ENCODE data around the gene PGM1.

The PGM1 gene

GRCh38 chr1:63612971-63613370 is 19.8 kb downstream of the PGM1 start:
- Mint-ChIP-seq H3K4me3 (no peak overlapping the region), H3K4me1 (ENCODE audit: low read depth) (peaks cover 12% of the 10 kb centered on the region), H3K9me3 (no peaks in the 10 kb centered on the region), H3K27ac (no peak overlapping the region), H3K36me3 (ENCODE audit: low read depth) (no peaks in the 10 kb centered on the region), H3K27me3 (no peaks in the 10 kb centered on the region)
- intact Hi-C loops (cut with micrococcal nuclease): no loop called here

GRCh38 chr1:63615768-63616420 is 22.7 kb downstream of the PGM1 start:
- H3K4me3 Mint-ChIP-seq: no peak overlapping the region
- intact Hi-C loops (cut with micrococcal nuclease): loop anchor here (1.0 kb wide), 2 partner anchors 521 to 630 kb away; no protein-coding TSS in a partner anchor
- no peaks in the 10 kb centered on the region for H3K36me3 Mint-ChIP-seq (ENCODE audit: low read depth)
- H3K27me3 Mint-ChIP-seq: no peaks in the 10 kb centered on the region
- H3K27ac Mint-ChIP-seq: no peak overlapping the region
- no peaks in the 10 kb centered on the region for H3K9me3 Mint-ChIP-seq
- H3K4me1 Mint-ChIP-seq (ENCODE audit: low read depth): peaks cover 10% of the 10 kb centered on the region

GRCh38 chr1:63617450-63617849 is 24.2 kb downstream of the PGM1 start:
- H3K4me1 Mint-ChIP-seq (ENCODE audit: low read depth): peaks cover 3% of the 10 kb centered on the region
- H3K27me3 Mint-ChIP-seq: no peaks in the 10 kb centered on the region
- no peak overlapping the region for H3K4me3 Mint-ChIP-seq
- no peaks in the 10 kb centered on the region for H3K9me3 Mint-ChIP-seq
- intact Hi-C loops (cut with micrococcal nuclease): no loop called here
- no peak overlapping the region for H3K27ac Mint-ChIP-seq
- H3K36me3 Mint-ChIP-seq (ENCODE audit: low read depth): no peaks in the 10 kb centered on the region

- no peaks in the 10 kb centered on the region for H3K36me3 Mint-ChIP-seq (ENCODE audit: low read depth)
These were observed 24.8 kb downstream of the PGM1 start for GRCh38 chr1:63618011-63618410.

GRCh38 chr1:63619558-63619957 is 26.3 kb downstream of the PGM1 start:
- Mint-ChIP-seq H3K4me1 (ENCODE audit: low read depth) (no peaks in the 10 kb centered on the region), H3K9me3 (no peaks in the 10 kb centered on the region), H3K4me3 (no peak overlapping the region), H3K27me3 (no peaks in the 10 kb centered on the region), H3K27ac (no peak overlapping the region), H3K36me3 (ENCODE audit: low read depth) (no peaks in the 10 kb centered on the region)
- intact Hi-C loops (cut with micrococcal nuclease): no loop called here

More at GRCh38 chr1:63618011-63618410, 24.8 kb downstream of the PGM1 start:
- intact Hi-C loops (cut with micrococcal nuclease): no loop called here
- no peaks in the 10 kb centered on the region for H3K4me1 Mint-ChIP-seq (ENCODE audit: low read depth)
- no peak overlapping the region for H3K27ac Mint-ChIP-seq
- H3K9me3 Mint-ChIP-seq: no peaks in the 10 kb centered on the region
- H3K4me3 Mint-ChIP-seq: no peak overlapping the region
- no peaks in the 10 kb centered on the region for H3K27me3 Mint-ChIP-seq

GRCh38 chr1:63620671-63621070 is 27.5 kb downstream of the PGM1 start:
- no peaks in the 10 kb centered on the region for H3K9me3 Mint-ChIP-seq
- H3K4me1 Mint-ChIP-seq (ENCODE audit: low read depth): peaks cover 1% of the 10 kb centered on the region
- no peaks in the 10 kb centered on the region for H3K36me3 Mint-ChIP-seq (ENCODE audit: low read depth)
- no peak overlapping the region for H3K27ac Mint-ChIP-seq
- intact Hi-C loops (cut with micrococcal nuclease): no loop called here
- H3K4me3 Mint-ChIP-seq: no peak overlapping the region
- no peaks in the 10 kb centered on the region for H3K27me3 Mint-ChIP-seq

GRCh38 chr1:63621075-63621474 is 27.9 kb downstream of the PGM1 start:
- intact Hi-C loops (cut with micrococcal nuclease): no loop called here
- H3K36me3 Mint-ChIP-seq (ENCODE audit: low read depth): no peaks in the 10 kb centered on the region
- H3K4me3 Mint-ChIP-seq: no peak overlapping the region
- no peaks in the 10 kb centered on the region for H3K27me3 Mint-ChIP-seq
- no peak overlapping the region for H3K27ac Mint-ChIP-seq
- peaks cover 5% of the 10 kb centered on the region for H3K4me1 Mint-ChIP-seq (ENCODE audit: low read depth)
- H3K9me3 Mint-ChIP-seq: no peaks in the 10 kb centered on the region

GRCh38 chr1:63621698-63622097 is 28.5 kb downstream of the PGM1 start:
- intact Hi-C loops (cut with micrococcal nuclease): no loop called here
- H3K4me3 Mint-ChIP-seq: no peak overlapping the region
- H3K4me1 Mint-ChIP-seq (ENCODE audit: low read depth): peaks cover 9% of the 10 kb centered on the region
- H3K27me3 Mint-ChIP-seq: no peaks in the 10 kb centered on the region
- H3K36me3 Mint-ChIP-seq (ENCODE audit: low read depth): no peaks in the 10 kb centered on the region
- H3K27ac Mint-ChIP-seq: no peak overlapping the region
- no peaks in the 10 kb centered on the region for H3K9me3 Mint-ChIP-seq

GRCh38 chr1:63622849-63623566 is 29.8 kb downstream of the PGM1 start:
- H3K4me3 Mint-ChIP-seq: no peak overlapping the region

GRCh38 chr1:63623952-63624351 is 30.7 kb downstream of the PGM1 start:
- Mint-ChIP-seq H3K36me3 (ENCODE audit: low read depth) (no peaks in the 10 kb centered on the region), H3K27me3 (no peaks in the 10 kb centered on the region), H3K4me1 (ENCODE audit: low read depth) (peaks cover 9% of the 10 kb centered on the region), H3K4me3 (no peak overlapping the region), H3K27ac (no peak overlapping the region), H3K9me3 (no peaks in the 10 kb centered on the region)
- intact Hi-C loops (cut with micrococcal nuclease): no loop called here

More at GRCh38 chr1:63622849-63623566, 29.8 kb downstream of the PGM1 start:
- Mint-ChIP-seq H3K27me3 (no peaks in the 10 kb centered on the region), H3K4me1 (ENCODE audit: low read depth) (peaks cover 9% of the 10 kb centered on the region), H3K36me3 (ENCODE audit: low read depth) (no peaks in the 10 kb centered on the region), H3K9me3 (no peaks in the 10 kb centered on the region), H3K27ac (no peak overlapping the region)
- intact Hi-C loops (cut with micrococcal nuclease): no loop called here

- no peaks in the 10 kb centered on the region for H3K9me3 Mint-ChIP-seq
- intact Hi-C loops (cut with micrococcal nuclease): no loop called here
- peaks cover 9% of the 10 kb centered on the region for H3K4me1 Mint-ChIP-seq (ENCODE audit: low read depth)
- no peak overlapping the region for H3K27ac Mint-ChIP-seq
- peaks cover 2% of the 10 kb centered on the region for H3K36me3 Mint-ChIP-seq (ENCODE audit: low read depth)
- no peaks in the 10 kb centered on the region for H3K27me3 Mint-ChIP-seq
- H3K4me3 Mint-ChIP-seq: no peak overlapping the region
These were observed 31.7 kb downstream of the PGM1 start for GRCh38 chr1:63624911-63625310.

- Mint-ChIP-seq H3K27me3 (no peaks in the 10 kb centered on the region), H3K4me1 (ENCODE audit: low read depth) (peaks cover 9% of the 10 kb centered on the region), H3K4me3 (no peak overlapping the region), H3K36me3 (ENCODE audit: low read depth) (peaks cover 7% of the 10 kb centered on the region), H3K27ac (no peak overlapping the region), H3K9me3 (no peaks in the 10 kb centered on the region)
- intact Hi-C loops (cut with micrococcal nuclease): no loop called here
These were observed 33.0 kb downstream of the PGM1 start for GRCh38 chr1:63626222-63626621.

GRCh38 chr1:63628607-63629006 is 35.4 kb downstream of the PGM1 start:
- Mint-ChIP-seq H3K36me3 (ENCODE audit: low read depth) (peaks cover 21% of the 10 kb centered on the region), H3K4me3 (no peak overlapping the region), H3K9me3 (no peaks in the 10 kb centered on the region), H3K27ac (no peak overlapping the region), H3K27me3 (no peaks in the 10 kb centered on the region), H3K4me1 (ENCODE audit: low read depth) (peaks cover 9% of the 10 kb centered on the region)
- intact Hi-C loops (cut with micrococcal nuclease): no loop called here

- Mint-ChIP-seq H3K4me3 (no peak overlapping the region), H3K9me3 (no peaks in the 10 kb centered on the region), H3K36me3 (ENCODE audit: low read depth) (peaks cover 30% of the 10 kb centered on the region), H3K4me1 (ENCODE audit: low read depth) (peaks cover 9% of the 10 kb centered on the region), H3K27me3 (no peaks in the 10 kb centered on the region), H3K27ac (no peak overlapping the region)
- intact Hi-C loops (cut with micrococcal nuclease): no loop called here
These were observed 37.0 kb downstream of the PGM1 start for GRCh38 chr1:63630238-63630637.
